HEK293 (cell line): ENCODE measurements around the gene COL5A3.

Experiments used
- CTCF ChIA-PET: fragments of 350-600 bp; formaldehyde crosslinking; extraction: SDS; loops from one replicate; lab custom pipeline; 2021; ENCODE audit warnings: antibody characterized with exemption; lab: Yijun Ruan, JAX
- POLR2A ChIA-PET: fragments of 300-600 bp; formaldehyde crosslinking; extraction: SDS; loops from one replicate; lab custom pipeline; 2020; ENCODE audit warnings: antibody characterized with exemption, inconsistent platforms; lab: Yijun Ruan, JAX
- H3K27ac ChIP-seq: fragments of 200-500 bp; sonication (Bioruptor generic); 2 replicates; pipeline ENCODE4 v1.5.1; 2014; ENCODE audit warnings: low read depth, low read length, control low read depth, inconsistent platforms; ENCODE audit errors: extremely low read depth
- H3K36me3 ChIP-seq, 2 experiments: fragments of 200-500 bp in 1 of 2; sonication (Bioruptor generic) in 1 of 2; 1 replicate in 1 of 2; 2 replicates in 1 of 2; pipeline ENCODE4 v1.5.1; 2014 to 2017; ENCODE audit warnings: inconsistent platforms in 2 of 2, low read length in 2 of 2; ENCODE audit not compliant: control insufficient read depth in 2 of 2, insufficient read depth in 1 of 2
- H3K4me1 ChIP-seq: fragments of 200-500 bp; sonication (Bioruptor generic); 2 replicates; pipeline ENCODE4 v1.5.1; 2014; ENCODE audit warnings: mild to moderate bottlenecking, low read length, inconsistent platforms; ENCODE audit not compliant: control insufficient read depth, insufficient read depth
- H3K4me3 ChIP-seq: 2 replicates; pipeline ENCODE4 v1.5.1; 2011; ENCODE audit warnings: low read depth, mild to moderate bottlenecking, control low read depth, low read length, moderate library complexity
- H3K9me3 ChIP-seq: fragments of 200-500 bp; sonication (Bioruptor generic); 2 replicates; pipeline ENCODE4 v1.5.1; 2014; ENCODE audit warnings: low read depth, low read length, inconsistent platforms; ENCODE audit not compliant: control insufficient read depth, insufficient read depth
- BCL11A ChIP-seq: fragments of 450-650 bp; formaldehyde crosslinking; IDR thresholded peaks from 2 replicates; pipeline ENCODE4 v1.5.1; 2016; ENCODE audit warnings: low read depth, missing biosample characterization, missing genetic modification characterization
- KLF1 ChIP-seq: fragments of 450-650 bp; formaldehyde crosslinking; IDR thresholded peaks from 2 replicates; pipeline ENCODE4 v1.5.1; 2016; ENCODE audit warnings: missing biosample characterization, missing genetic modification characterization
- SCRT2 ChIP-seq: fragments of 450-650 bp; formaldehyde crosslinking; IDR thresholded peaks from 2 replicates; pipeline ENCODE4 v1.5.1; 2016; ENCODE audit warnings: missing biosample characterization, missing genetic modification characterization
- TRIM28 ChIP-seq: IDR thresholded peaks from 2 replicates; pipeline ENCODE4 v1.6.1; 2011; ENCODE audit warnings: low read length, control low read depth, borderline replicate concordance
- ZBTB6 ChIP-seq: fragments of 450-650 bp; formaldehyde crosslinking; IDR thresholded peaks from 2 replicates; pipeline ENCODE4 v1.5.1; 2017; ENCODE audit warnings: missing biosample characterization, missing genetic modification characterization
- ZNF112 ChIP-seq: fragments of 450-650 bp; formaldehyde crosslinking; IDR thresholded peaks from 2 replicates; pipeline ENCODE4 v1.5.0; 2017; ENCODE audit warnings: missing biosample characterization, missing genetic modification characterization
- ZNF146 ChIP-seq: fragments of 450-650 bp; formaldehyde crosslinking; IDR thresholded peaks from 2 replicates; pipeline ENCODE4 v1.5.1; 2016; ENCODE audit warnings: missing biosample characterization, missing genetic modification characterization
- ZNF175 ChIP-seq: fragments of 450-650 bp; formaldehyde crosslinking; IDR thresholded peaks from 2 replicates; pipeline ENCODE4 v1.5.1; 2016; ENCODE audit warnings: missing biosample characterization, missing genetic modification characterization
- ZNF18 ChIP-seq: fragments of 450-650 bp; formaldehyde crosslinking; IDR thresholded peaks from 2 replicates; pipeline ENCODE4 v1.5.1; 2016; ENCODE audit warnings: missing biosample characterization, missing genetic modification characterization
- ZNF223 ChIP-seq: fragments of 450-650 bp; formaldehyde crosslinking; IDR thresholded peaks from 2 replicates; pipeline ENCODE4 v1.5.1; 2016; ENCODE audit warnings: missing biosample characterization, missing genetic modification characterization
- ZNF24 ChIP-seq: fragments of 450-650 bp; formaldehyde crosslinking; IDR thresholded peaks from 2 replicates; pipeline ENCODE4 v1.5.1; 2016; ENCODE audit warnings: missing biosample characterization, missing genetic modification characterization
- ZNF311 ChIP-seq: fragments of 450-650 bp; formaldehyde crosslinking; IDR thresholded peaks from 2 replicates; pipeline ENCODE4 v1.5.1; 2017; ENCODE audit warnings: missing biosample characterization, missing genetic modification characterization, borderline replicate concordance
- ZNF391 ChIP-seq: fragments of 450-650 bp; formaldehyde crosslinking; IDR thresholded peaks from 2 replicates; pipeline ENCODE4 v1.5.1; 2016; ENCODE audit warnings: low read depth, missing biosample characterization, missing genetic modification characterization, borderline replicate concordance
- ZNF48 ChIP-seq: fragments of 450-650 bp; formaldehyde crosslinking; IDR thresholded peaks from 2 replicates; pipeline ENCODE4 v1.5.1; 2016; ENCODE audit warnings: missing biosample characterization, missing genetic modification characterization
- ZNF514 ChIP-seq: fragments of 450-650 bp; formaldehyde crosslinking; IDR thresholded peaks from 2 replicates; pipeline ENCODE4 v1.5.1; 2016; ENCODE audit warnings: missing biosample characterization, missing genetic modification characterization
- ZNF555 ChIP-seq: fragments of 450-650 bp; formaldehyde crosslinking; conservative IDR thresholded peaks from 2 replicates; pipeline ENCODE4 v1.5.1; 2017; ENCODE audit warnings: missing biosample characterization, mild to moderate bottlenecking, missing genetic modification characterization, inconsistent platforms
- ZNF560 ChIP-seq: fragments of 450-650 bp; formaldehyde crosslinking; IDR thresholded peaks from 2 replicates; pipeline ENCODE4 v1.5.1; 2017; ENCODE audit warnings: missing biosample characterization, missing genetic modification characterization, borderline replicate concordance
- ZNF561 ChIP-seq: fragments of 450-650 bp; IDR thresholded peaks from 2 replicates; pipeline ENCODE4 v1.5.1; 2018; ENCODE audit warnings: missing biosample characterization, missing genetic modification characterization, borderline replicate concordance
- TF ChIP-seq, protein P1 (sequence below): fragments of 450-650 bp; formaldehyde crosslinking; IDR thresholded peaks from 2 replicates; pipeline ENCODE4 v1.5.1; 2016; ENCODE audit warnings: missing biosample characterization, missing genetic modification characterization
- TF ChIP-seq, protein P2 (sequence below): fragments of 450-650 bp; IDR thresholded peaks from 2 replicates; pipeline ENCODE4 v1.5.1; 2018; ENCODE audit warnings: missing biosample characterization, mild to moderate bottlenecking, missing genetic modification characterization
- TF ChIP-seq, protein P3 (sequence below): fragments of 450-650 bp; formaldehyde crosslinking; IDR thresholded peaks from 2 replicates; pipeline ENCODE4 v1.5.1; 2016; ENCODE audit warnings: missing biosample characterization, missing genetic modification characterization
- TF ChIP-seq, protein P4 (sequence below): fragments of 450-650 bp; formaldehyde crosslinking; IDR thresholded peaks from 2 replicates; pipeline ENCODE4 v1.5.1; 2016; ENCODE audit warnings: missing biosample characterization, missing genetic modification characterization

Gene COL5A3

DNA sequence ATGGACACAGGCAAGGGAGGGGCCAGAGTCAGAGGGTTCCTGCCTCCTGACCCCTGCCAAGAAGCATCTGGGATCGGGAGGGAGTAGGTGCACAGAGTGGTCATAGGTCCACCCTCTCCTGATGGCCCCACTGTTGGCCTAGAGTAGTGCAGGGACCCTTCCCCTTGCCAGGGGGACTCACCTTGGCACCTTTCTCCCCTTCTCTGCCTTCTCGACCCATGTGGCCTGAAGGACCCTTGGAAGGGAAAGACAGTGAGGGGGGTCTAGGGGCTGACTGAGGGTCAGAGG lies 40.7 kb downstream of the COL5A3 start:
- Histone ChIP-seq H3K9me3 (no peaks in the 10 kb centered on the region), H3K27ac (no peak overlapping the region), H3K36me3 (no peaks in the 10 kb centered on the region), H3K4me1 (peaks cover 2% of the 10 kb centered on the region; the same call in 1 of the 2 replicates), H3K4me3 (no peak overlapping the region)
- ChIA-PET POLR2A (no interaction called here), CTCF (no interaction called here)
- TF ChIP-seq ZNF24 (tag by site-specific recombination) (no peak), ZNF146 (tag by site-specific recombination) (no peak), SCRT2 (no peak), ZNF175 (no peak), ZNF223 (tag by site-specific recombination) (no peak), ZNF112 (tag by site-specific recombination) (no peak), ZBTB6 (tag by site-specific recombination) (no peak), ZNF555 (tag by site-specific recombination) (no peak), ZNF391 (no peak), ZNF561 (tag by site-specific recombination) (no peak), KLF1 (tag by site-specific recombination) (no peak), ZNF514 (tag by site-specific recombination) (no peak), ZNF560 (no peak), ZNF18 (tag by site-specific recombination) (no peak)
- TF ChIP-seq, protein P1, sequence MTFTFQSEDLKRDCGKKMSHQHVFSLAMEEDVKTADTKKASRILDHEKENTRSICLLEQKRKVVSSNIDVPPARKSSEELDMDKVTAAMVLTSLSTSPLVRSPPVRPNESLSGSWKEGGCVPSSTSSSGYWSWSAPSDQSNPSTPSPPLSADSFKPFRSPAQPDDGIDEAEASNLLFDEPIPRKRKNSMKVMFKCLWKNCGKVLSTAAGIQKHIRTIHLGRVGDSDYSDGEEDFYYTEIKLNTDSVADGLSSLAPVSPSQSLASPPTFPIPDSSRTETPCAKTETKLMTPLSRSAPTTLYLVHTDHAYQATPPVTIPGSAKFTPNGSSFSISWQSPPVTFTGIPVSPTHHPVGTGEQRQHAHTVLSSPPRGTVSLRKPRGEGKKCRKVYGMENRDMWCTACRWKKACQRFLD (tag by site-specific recombination), result no peak
- TF ChIP-seq, protein P2, sequence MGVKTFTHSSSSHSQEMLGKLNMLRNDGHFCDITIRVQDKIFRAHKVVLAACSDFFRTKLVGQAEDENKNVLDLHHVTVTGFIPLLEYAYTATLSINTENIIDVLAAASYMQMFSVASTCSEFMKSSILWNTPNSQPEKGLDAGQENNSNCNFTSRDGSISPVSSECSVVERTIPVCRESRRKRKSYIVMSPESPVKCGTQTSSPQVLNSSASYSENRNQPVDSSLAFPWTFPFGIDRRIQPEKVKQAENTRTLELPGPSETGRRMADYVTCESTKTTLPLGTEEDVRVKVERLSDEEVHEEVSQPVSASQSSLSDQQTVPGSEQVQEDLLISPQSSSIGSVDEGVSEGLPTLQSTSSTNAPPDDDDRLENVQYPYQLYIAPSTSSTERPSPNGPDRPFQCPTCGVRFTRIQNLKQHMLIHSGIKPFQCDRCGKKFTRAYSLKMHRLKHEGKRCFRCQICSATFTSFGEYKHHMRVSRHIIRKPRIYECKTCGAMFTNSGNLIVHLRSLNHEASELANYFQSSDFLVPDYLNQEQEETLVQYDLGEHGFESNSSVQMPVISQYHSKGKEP, result no peak
- TF ChIP-seq, protein P3, sequence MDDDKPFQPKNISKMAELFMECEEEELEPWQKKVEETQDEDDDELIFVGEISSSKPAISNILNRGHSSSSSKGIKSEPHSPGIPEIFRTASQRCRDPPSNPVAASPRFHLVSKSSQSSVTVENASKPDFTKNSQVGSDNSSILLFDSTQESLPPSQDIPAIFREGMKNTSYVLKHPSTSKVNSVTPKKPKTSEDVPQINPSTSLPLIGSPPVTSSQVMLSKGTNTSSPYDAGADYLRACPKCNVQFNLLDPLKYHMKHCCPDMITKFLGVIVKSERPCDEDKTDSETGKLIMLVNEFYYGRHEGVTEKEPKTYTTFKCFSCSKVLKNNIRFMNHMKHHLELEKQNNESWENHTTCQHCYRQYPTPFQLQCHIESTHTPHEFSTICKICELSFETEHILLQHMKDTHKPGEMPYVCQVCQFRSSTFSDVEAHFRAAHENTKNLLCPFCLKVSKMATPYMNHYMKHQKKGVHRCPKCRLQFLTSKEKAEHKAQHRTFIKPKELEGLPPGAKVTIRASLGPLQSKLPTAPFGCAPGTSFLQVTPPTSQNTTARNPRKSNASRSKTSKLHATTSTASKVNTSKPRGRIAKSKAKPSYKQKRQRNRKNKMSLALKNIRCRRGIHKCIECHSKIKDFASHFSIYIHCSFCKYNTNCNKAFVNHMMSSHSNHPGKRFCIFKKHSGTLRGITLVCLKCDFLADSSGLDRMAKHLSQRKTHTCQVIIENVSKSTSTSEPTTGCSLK (tag by site-specific recombination), result no peak

- POLR2A ChIA-PET, result no interaction called here
- H3K9me3 ChIP-seq, result no peaks in the 10 kb centered on the region
- H3K27ac ChIP-seq, result no peak overlapping the region
- CTCF ChIA-PET, result interaction anchor here (0.6 kb wide), 1 partner anchor 150 kb away, joined by 3 read pairs; no protein-coding TSS in a partner anchor
- H3K36me3 ChIP-seq, result no peaks in the 10 kb centered on the region
- TF ChIP-seq ZNF311 (tag by site-specific recombination) (no peak), BCL11A (tag by site-specific recombination) (0 out of 2 replicates have a peak, but pooled peaks have one; percentile 48), TRIM28 (no peak), ZNF48 (tag by site-specific recombination) (no peak)
- TF ChIP-seq, protein P4, sequence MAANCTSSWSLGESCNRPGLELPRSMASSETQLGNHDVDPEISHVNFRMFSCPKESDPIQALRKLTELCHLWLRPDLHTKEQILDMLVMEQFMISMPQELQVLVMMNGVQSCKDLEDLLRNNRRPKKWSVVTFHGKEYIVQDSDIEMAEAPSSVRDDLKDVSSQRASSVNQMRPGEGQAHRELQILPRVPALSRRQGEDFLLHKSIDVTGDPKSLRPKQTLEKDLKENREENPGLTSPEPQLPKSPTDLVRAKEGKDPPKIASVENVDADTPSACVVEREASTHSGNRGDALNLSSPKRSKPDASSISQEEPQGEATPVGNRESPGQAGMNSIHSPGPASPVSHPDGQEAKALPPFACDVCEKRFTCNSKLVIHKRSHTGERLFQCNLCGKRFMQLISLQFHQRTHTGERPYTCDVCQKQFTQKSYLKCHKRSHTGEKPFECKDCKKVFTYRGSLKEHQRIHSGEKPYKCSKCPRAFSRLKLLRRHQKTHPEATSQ (tag by site-specific recombination), result no peak
- peaks cover 2% of the 10 kb centered on the region; the same call in 1 of the 2 replicates for H3K4me1 ChIP-seq
- H3K4me3 ChIP-seq, result no peak overlapping the region
Observed at GRCh38 chr19:9968820-9969687, 41.2 kb downstream of the COL5A3 start.
